RWPE2 (cell line): ENCODE measurements around the gene ADAMTSL4.

ENCODE experiments used
- ATAC-seq: fragments of 200-7000 bp; cut with Tn5 transposase; 3 replicates; pipeline ENCODE4 v1.9.1; 2021; ENCODE audit warnings: low read depth
- DNase-seq: peaks from one replicate; pipeline ENCODE4 v3.0.0-alpha.2; 2020; ENCODE audit warnings: low spot score
- H3K27ac ChIP-seq: fragments of 450-650 bp; 2 replicates; pipeline ENCODE4 v1.5.1; 2017; ENCODE audit warnings: mild to moderate bottlenecking; ENCODE audit not compliant: poor library complexity, severe bottlenecking
- H3K27me3 ChIP-seq: fragments of 250-450 bp; sonication (Bioruptor Pico); 2 replicates; pipeline ENCODE4 v1.5.1; 2021; ENCODE audit warnings: mild to moderate bottlenecking, moderate library complexity; ENCODE audit not compliant: insufficient read depth, poor library complexity, severe bottlenecking
- H3K36me3 ChIP-seq: fragments of 250-450 bp; sonication (Bioruptor Pico); 2 replicates; pipeline ENCODE4 v1.5.1; 2020; ENCODE audit warnings: low read depth, mild to moderate bottlenecking, moderate library complexity
- H3K4me1 ChIP-seq: fragments of 250-450 bp; sonication (Bioruptor Pico); 2 replicates; pipeline ENCODE4 v1.5.1; 2021; ENCODE audit warnings: mild to moderate bottlenecking, moderate library complexity; ENCODE audit not compliant: insufficient read depth, poor library complexity, severe bottlenecking
- H3K4me3 ChIP-seq: fragments of 250-450 bp; sonication (Bioruptor Pico); 2 replicates; pipeline ENCODE4 v1.5.1; 2021; ENCODE audit warnings: mild to moderate bottlenecking, moderate library complexity; ENCODE audit not compliant: severe bottlenecking
- H3K9me3 ChIP-seq: fragments of 250-450 bp; sonication (Bioruptor Pico); 2 replicates; pipeline ENCODE4 v1.5.1; 2021; ENCODE audit warnings: mild to moderate bottlenecking, moderate library complexity; ENCODE audit not compliant: severe bottlenecking
- CTCF ChIP-seq: fragments of 450-650 bp; IDR thresholded peaks from one replicate; pipeline ENCODE4 v1.5.1; 2017; ENCODE audit warnings: mild to moderate bottlenecking, moderate library complexity; ENCODE audit not compliant: poor library complexity, severe bottlenecking

Gene ADAMTSL4

GRCh38 chr1:150521196-150521968 is 27.8 kb upstream of the ADAMTSL4 start:
- Histone ChIP-seq H3K27ac (no peak overlapping the region), H3K4me1 (no peaks in the 10 kb centered on the region), H3K9me3 (no peaks in the 10 kb centered on the region), H3K27me3 (no peaks in the 10 kb centered on the region), H3K36me3 (no peaks in the 10 kb centered on the region), H3K4me3 (no peak overlapping the region)
- DNase-seq, result no peak
- no peak for TF ChIP-seq CTCF
- no peak for ATAC-seq

- ATAC-seq (no peak), DNase-seq (no peak)
- Histone ChIP-seq H3K36me3 (no peaks in the 10 kb centered on the region), H3K27ac (no peak overlapping the region), H3K27me3 (no peaks in the 10 kb centered on the region), H3K4me3 (no peak overlapping the region), H3K9me3 (no peaks in the 10 kb centered on the region), H3K4me1 (peaks cover 7% of the 10 kb centered on the region)
- TF ChIP-seq CTCF, result no peak
Measured at GRCh38 chr1:150525348-150525747, 23.9 kb upstream of the ADAMTSL4 start.

- Histone ChIP-seq H3K9me3 (no peaks in the 10 kb centered on the region), H3K4me3 (no peak overlapping the region), H3K27ac (peak overlapping the region; percentile 29), H3K27me3 (no peaks in the 10 kb centered on the region), H3K36me3 (no peaks in the 10 kb centered on the region), H3K4me1 (peaks cover 7% of the 10 kb centered on the region)
- ATAC-seq (peak; percentile 46; the same call in 1 of the 3 replicates), DNase-seq (no peak)
- TF ChIP-seq CTCF, result no peak
Measured at GRCh38 chr1:150528196-150528595, 21.0 kb upstream of the ADAMTSL4 start.

GRCh38 chr1:150529017-150529416 is 20.2 kb upstream of the ADAMTSL4 start:
- DNase-seq (no peak), ATAC-seq (peak; percentile 44; the same call in 2 of the 3 replicates)
- Histone ChIP-seq H3K4me3 (no peak overlapping the region), H3K27ac (no peak overlapping the region), H3K36me3 (no peaks in the 10 kb centered on the region), H3K4me1 (peaks cover 7% of the 10 kb centered on the region), H3K9me3 (no peaks in the 10 kb centered on the region), H3K27me3 (no peaks in the 10 kb centered on the region)
- no peak for TF ChIP-seq CTCF

GRCh38 chr1:150530491-150531159 is 18.6 kb upstream of the ADAMTSL4 start:
- H3K27ac ChIP-seq, result no peak overlapping the region
- no peak for TF ChIP-seq CTCF
- ATAC-seq (no peak), DNase-seq (no peak)
- peaks cover 7% of the 10 kb centered on the region for H3K4me1 ChIP-seq
- H3K27me3 ChIP-seq, result no peaks in the 10 kb centered on the region
- H3K4me3 ChIP-seq, result no peak overlapping the region
- no peaks in the 10 kb centered on the region for H3K36me3 ChIP-seq
- H3K9me3 ChIP-seq, result no peaks in the 10 kb centered on the region
